Activated CD4-positive, alpha-beta T cell treated with anti-CD3 and anti-CD28 coated beads, Interleukin-2, Interleukin-4, amounts not matched to agents 100 ng/mL and 50 ng/mL, durations not matched to agents 16 hours and 8 hours (primary cell): ENCODE results near the gene STK4.

Experiments used
- DNase-seq: peaks from one replicate; pipeline ENCODE4 v3.0.0-alpha.2; 2020; ENCODE audit warnings: low spot score

STK4 gene

DNA sequence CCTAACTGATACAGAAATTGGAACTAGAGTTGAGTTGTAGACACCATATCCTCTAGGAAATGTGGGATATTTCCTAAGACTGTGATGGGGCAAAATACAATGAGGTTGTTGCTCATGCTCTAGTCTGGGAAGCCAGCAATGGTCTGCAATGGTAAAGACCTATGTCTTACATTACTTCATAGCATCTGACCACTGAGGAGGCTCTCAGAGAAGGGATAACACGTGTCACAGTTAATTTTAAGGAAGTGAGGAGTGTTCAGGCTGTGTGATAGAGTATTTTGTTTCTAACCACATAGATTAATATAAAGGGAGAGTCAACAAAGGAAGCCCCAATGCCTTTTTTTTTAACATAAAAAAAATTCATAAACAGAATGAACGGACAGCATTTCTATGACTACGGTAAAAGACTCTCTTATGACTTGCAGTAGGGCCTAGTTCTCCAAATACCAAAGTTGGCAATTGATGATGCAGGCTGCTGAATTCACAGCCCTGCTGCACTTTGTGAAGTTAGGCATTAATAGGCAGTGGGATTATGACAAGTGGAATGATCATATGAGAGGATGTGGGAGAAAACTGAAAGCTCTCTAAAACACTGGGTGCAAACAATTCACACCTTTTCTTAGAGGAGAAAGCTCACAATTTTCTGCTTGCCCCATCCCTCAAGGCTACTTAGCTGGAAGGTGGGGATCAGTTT lies 120.9 kb downstream of the STK4 start:
- DNase-seq = no peak

DNA sequence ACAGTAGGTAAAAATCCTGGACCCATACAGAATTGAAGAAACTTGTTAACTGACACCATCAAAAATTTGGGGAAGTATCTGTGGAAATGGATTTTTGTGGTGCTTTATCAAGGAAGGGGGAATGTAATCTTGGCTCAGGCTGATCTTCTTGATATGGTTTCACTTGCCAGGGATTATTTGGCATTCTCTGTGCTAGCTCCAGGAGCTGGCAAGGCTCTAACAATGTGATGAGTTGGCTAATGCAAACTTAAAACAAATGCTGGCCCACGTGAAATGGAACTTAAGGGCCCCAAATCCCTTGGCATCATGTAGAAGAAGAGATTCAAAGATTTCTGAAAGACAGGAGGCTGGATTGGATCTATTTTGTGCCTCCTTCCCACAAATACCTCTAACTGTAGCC lies 121.5 kb downstream of the STK4 start:
- DNase-seq = no peak

DNA sequence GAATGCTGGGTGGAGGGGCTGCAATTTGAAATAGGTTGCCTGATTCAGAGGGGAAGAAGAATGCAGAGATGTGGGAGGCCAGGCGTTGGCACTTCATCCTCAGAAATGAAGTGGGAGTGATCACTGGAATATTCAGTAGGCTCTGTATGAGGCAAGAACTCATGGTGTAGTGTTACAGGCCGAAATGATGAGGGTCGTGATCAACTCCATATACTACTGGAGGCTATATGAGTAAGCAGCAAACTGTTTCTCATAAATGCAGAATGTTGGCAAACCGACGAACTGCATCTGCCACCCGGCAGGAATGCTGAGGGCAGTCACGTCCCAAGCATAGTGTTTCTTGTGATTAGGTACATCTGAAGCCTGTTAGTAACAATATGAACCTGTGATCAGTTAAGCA lies 121.9 kb downstream of the STK4 start:
- no peak for DNase-seq

DNA sequence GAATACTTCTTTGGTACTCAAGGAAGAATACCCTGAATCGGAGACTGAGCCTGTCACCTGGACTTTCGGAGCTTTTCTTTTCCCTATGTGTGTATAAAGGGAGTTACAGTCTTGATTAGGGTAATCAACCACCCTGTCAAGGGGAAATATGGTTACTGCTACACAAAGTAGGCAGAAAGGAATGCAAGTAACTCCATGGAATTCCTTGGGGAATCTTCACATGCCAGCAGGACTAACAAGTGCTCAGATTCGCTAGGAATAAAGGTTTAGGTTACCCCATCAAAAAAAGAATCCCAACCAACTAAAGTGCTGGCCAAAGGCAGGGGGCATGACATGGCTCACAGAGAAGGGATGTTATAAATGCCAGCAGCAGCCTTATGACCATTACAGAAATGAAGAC lies 124.2 kb downstream of the STK4 start:
- no peak for DNase-seq

DNA sequence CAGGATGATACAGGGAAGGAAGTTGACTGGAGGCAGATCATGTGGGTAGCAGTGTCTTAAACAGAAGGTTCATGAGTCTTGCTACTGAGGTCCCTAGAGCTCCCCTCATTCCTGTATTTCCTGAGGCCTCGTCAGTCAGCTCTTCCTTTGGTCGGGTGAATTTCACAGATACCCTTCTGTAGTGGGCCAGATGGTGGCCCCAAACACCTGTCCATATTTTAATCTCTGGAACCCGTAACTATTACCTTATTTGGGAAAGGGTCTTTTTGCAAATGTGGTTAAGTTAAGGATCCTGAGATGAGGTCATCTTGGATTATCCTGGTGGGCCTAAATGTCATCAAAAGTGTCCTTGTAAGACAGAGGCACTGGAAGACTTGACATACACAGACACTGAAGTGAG lies 125.1 kb downstream of the STK4 start:
- DNase-seq = no peak

DNA sequence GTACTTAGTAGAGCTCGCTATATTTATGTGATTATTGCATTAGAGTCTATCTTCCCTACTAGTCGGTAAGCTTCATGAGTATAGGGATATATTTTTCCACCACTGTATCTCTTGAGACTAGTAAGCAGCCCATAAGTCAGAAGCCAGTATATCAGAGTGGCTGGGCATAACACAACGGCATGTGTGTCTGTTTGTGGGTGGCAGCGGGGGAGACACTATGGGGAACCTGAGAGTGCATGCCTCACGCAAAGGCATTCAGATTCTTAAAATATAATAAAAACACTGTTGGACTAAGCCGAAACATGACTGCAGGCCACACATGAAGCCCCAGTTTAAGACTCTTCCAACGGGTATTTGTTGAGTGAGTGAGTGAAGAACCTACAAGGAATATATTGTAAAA lies 126.6 kb downstream of the STK4 start:
- DNase-seq = no peak

DNA sequence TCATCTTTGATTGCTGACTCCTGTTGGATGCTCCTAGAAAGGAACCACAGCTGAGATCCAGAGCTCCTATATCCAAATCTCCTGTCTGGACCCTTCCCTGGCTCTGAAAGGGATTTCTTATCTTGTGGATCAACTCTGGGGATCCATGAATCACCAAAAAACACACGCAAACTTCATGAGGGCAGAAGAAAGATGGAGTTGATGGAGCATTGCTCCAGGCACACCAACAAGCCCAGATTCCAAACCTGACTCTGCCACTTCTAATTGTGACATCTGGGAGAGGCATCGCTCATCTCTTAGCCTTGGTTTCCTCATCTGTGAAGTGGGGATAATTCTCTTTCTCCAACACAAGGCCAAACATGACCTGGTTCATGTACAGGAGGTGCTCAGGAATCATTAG lies 127.9 kb downstream of the STK4 start:
- no peak for DNase-seq

DNA sequence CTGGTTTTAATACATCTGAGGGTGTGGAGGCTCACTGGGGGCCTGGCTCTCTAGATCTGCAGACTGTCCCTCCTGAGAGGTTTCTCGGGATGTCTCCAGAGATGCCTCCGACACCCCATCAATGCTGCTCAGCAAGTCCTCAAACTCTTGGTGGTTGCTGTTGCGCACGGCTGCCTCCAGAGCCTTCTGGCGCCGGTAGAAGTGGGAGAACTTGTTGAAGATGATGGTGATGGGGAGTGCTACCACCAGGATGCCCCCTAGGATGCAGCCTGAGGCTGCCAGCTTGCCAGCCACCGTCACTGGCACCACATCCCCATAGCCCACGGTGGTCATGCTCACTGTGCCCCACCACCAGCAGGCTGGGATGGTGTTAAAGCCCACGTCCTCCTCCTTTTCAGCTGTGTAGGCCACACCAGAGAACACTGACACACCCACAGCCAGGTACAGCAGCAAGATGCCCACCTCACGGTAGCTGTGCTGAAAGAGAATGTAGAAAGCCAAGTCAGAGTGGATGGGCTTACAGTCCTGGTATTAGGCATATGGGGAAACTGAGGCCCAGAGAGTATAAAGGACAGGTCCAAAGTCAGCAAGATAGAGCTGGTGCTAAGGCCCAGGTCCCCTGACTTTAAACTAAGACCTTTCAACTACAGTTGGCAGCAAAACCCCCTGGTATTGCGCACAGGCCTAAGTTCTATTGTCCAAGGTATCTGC lies 128.7 kb downstream of the STK4 start:
- no peak for DNase-seq

DNA sequence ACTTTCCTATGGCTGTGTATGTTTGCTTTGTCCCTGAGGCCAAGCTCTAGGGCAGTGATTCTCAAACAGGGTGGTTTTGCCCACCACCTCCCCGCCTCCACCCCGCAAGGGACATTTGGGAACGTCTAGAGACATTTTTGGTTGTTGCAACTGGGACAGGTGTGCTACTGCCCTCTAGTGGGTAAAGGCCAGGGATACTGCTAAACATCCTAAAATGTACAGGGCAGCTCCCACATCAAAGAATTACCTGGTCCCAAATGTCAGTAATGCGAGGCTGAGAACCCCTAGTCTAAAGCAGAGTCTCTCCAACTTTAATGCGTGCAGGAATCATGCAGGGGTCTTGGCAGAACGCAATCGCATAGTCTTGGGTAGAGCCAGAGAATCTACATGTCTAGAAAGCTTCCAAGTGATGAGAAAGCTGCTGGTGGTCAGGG lies 129.5 kb downstream of the STK4 start:
- peak; percentile 71 for DNase-seq

DNA sequence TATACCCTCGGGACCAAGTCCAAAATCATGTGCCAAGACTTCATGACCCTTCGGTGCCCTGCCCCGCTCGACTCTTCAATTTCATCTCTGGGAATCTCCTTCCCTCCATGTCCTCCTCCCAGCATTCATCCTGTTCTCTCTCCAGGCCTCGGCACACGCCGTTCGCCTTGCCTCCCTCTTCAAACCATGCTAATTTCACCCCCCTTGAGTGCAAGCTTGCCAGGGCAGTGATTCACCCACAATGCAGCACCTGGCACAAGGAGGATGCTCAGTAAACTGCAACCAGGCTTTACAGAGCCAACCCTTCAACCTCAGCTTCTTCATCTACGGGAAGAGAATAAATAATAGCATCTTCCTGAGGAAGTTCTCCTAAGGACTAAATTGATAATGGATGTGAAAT lies 130.5 kb downstream of the STK4 start:
- no peak for DNase-seq

DNA sequence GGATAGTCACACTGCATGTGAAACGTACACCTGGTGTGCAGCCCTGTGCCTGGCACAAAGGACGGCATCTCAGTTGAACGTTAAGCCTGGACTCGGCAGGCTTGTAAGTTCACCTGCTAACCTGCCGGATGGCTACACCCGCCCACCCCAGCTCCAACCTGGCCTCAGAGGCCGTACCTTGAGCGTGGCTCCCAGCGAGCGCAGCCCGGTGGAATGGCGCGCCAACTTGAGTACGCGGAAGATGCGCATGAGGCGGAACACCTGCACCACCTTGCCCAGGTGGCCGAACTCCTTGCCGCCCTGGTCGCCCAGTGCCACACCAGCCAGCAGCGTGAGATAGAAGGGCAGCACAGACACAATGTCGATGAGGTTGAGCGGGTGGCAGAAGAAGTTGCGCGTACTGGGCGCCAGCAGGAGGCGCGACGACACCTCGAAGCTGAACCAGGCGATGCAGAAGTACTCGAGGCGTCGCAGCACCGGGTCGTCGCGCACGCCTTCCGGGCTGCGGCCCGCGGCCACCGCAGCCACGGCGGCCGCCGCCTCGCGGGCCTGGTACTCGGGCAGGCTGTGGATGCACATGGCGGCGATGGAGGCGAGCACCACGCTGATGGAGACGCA lies 131.3 kb downstream of the STK4 start:
- peak; percentile 49 for DNase-seq

DNA sequence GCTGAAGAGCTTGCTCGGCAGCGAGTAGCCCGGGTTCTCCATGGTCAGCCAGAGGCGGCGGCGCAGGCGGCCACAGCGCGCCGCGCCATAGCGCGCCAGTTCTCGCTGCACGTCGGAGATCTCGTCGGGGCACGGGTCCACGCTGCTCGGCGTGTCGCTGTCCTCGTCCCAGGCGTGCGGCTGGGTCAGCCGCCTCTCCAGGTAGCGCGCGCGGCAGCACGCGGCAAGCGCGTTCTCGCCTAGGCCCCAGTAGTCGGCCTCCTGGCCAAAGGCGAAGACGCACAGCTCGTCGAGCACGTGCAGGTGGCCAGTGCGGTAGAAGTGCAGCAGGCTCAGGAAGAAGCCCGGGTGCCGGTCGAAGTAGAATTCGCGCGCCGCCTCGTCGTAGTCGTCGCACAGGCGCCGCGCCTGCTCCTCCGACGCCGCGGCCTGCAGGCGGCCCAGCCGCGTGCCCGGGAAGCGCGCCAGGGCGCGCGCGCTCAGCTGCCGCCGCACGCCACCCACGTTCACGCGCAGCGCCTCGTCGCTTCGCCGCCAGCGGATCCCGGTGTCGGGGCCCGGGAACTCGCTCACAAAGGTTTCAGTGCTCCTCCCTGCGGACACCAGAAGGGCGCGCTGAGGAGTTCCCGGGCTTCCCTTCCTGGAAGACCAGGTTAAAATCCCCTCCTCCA lies 131.9 kb downstream of the STK4 start:
- no peak for DNase-seq

DNA sequence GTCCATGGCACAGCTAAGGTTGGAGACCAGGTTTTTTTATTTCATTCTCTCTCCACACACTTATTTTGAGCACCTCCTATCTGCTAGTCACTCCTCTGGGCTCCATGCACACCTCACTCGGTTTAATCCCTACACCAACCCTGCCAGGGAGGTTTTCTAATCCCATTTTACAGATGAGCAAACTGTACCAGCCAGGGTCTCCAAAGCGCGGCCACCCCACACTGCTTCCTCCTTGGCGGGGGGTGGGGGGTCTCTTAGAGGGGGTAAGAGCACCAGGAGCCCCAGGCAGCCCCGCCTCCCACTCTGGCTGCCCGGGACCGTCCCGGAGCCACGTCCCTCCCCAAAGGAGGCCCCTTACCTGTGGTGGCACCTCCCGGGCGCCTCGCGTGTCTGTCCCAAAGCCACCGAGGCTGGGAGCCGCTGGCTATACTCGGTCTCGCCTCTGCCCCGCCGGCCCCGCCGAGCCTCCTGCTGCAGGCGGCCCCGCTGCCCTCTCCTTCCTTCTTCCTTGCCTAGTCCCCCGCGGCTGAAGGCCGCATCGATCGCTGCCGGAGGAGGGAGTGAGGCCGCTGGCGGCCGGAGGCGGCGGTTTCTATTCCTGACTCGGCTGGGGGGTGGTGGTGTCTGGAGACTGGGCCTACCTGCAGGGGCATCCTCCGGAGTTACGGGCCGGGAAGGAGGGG lies 134.4 kb downstream of the STK4 start, which contains the start of gene KCNS1:
Gene KCNS1, minus strand, starts transcription at position 565 of the 683 bp plus-strand sequence. CDS start 1,891 bp downstream, outside the sequence.
- DNase-seq = no peak

DNA sequence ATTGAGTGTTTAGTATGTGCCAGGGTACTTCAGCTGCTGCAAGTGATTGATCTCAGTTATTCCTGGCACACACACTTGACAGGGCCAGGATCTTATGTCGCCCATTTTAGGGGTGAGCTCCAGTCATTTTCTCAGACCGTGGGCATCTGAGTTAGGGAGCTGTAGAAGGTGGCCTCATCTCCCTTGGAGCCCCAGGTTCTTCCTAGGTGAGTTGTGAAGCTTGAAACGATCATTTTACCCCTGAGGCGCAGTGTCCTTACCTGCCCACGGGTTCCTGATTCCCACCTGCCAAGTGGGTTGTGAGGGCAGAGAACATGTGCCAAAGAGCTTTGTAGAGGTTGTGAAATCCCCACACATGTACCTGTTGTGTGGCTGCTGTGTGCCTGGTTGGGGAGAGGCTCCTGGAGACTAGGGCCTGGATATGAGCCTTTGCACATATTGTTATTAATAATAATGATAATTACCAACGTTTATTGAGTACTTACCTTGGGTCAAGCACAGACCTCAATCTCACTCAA lies 135.1 kb downstream of the STK4 start:
- no peak for DNase-seq

DNA sequence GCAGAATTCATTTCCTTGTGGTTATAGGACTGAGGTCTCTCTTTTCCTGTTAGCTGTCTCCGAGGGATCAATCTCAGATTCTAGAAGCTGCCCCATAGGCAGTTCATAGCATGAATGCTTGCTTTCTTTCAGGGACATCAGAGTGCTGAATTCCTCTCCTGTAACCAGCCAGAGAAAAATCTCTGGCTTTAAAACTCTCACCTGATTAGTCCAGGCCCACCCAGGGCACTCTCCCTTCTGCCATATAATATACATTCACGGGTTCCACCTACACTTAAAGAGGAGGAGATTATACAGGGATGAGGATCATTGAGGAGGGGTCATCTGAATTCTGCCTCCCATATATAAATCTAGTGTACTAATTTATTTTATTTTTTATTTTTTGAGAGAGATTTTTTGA lies 136.8 kb downstream of the STK4 start:
- DNase-seq = no peak

DNA sequence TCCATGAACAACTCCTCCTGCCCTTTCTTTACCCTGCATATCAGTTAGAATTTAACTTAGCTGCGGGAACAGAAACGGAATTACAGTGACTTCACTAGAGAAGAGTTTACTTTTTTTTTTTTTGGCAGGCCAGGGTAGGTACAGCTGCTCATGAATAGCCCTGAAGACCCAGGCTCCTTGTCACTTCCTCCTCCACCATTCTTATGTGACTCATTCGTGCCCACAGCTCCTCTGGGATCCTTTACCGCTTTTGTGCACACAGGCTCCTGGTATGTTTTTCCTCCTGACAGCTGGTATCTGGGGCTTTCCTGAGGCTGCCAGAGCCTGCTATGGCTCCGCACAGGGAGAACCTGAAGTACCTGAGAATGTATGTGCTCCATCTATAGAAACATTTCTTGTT lies 138.5 kb downstream of the STK4 start:
- DNase-seq = no peak

DNA sequence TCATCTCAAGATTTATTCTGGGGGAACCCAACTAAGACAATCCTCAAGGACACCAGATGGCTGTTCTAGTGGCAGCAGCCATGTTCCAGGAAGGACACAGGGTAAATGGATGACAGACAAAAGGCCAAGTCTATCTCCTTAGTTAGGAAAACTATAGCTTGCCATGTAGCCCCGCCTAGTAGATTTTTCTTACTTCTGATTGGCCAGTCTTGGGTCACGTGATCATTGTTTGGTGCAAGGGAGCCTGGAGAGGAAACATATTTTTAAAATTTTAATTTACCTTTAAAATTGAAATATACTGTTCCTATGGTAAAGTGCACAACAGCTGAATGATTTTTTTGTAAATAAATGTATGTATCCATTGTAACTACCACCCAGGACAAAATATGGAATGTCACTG lies 139.0 kb downstream of the STK4 start:
- DNase-seq = no peak

DNA sequence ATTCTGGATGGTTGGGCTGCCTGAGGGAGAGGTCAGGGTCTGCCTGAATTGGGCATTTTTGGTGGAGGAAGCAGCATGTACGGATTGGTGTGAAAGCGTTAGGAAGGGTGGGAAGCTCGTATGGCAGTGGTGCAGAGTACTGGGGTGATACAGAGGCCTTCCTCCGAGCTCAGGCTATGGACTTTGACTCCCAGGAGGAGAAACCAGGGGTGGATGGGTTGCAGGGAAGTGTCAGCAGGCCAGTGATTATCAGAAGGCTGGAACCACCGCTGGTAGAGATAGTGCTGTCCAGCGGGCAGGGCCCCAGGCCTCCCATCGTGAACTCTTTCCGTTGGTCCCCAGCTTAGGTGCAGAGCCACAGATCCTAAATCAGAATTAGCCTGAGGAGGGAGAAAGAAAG lies 143.3 kb downstream of the STK4 start:
- DNase-seq = no peak

DNA sequence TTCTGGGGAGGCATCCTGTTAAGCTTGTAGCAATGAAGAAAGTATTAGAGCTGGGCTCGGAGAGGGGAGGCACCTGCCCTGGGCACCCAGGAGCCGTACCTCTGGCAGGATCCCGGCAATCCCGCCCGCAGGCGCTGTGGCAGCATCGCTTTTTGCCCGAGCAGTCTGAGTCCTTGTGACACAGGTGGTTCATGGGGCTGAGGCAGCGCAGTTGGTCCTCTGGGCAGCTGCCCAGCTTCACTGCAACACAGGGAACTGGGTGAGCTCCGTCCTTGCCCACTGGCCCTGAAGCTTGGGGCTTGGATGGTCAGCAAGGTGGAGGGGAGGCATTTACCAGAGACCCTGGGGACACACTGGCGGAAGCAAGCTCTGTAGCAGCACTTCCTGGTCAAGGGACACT lies 144.0 kb downstream of the STK4 start:
- no peak for DNase-seq

DNA sequence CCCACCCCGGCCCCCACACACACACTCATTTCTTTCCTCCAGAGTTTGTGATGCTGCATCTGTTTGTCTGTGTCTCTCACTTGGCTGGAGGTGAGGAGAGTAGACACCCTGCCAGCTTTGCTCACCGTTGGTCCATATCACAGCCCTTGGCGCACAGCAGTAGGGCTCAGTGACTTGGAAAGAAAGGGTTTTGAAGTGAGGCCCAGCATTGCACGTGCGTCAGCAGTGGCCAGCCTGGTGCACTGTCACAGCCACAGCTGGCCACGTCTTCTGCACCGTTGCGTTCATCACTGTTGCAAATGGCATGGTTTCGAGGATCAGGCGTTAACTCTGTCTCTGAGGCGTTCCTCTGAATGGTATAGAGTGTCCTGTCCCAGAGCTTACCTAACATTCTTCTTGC lies 145.0 kb downstream of the STK4 start:
- no peak for DNase-seq

DNA sequence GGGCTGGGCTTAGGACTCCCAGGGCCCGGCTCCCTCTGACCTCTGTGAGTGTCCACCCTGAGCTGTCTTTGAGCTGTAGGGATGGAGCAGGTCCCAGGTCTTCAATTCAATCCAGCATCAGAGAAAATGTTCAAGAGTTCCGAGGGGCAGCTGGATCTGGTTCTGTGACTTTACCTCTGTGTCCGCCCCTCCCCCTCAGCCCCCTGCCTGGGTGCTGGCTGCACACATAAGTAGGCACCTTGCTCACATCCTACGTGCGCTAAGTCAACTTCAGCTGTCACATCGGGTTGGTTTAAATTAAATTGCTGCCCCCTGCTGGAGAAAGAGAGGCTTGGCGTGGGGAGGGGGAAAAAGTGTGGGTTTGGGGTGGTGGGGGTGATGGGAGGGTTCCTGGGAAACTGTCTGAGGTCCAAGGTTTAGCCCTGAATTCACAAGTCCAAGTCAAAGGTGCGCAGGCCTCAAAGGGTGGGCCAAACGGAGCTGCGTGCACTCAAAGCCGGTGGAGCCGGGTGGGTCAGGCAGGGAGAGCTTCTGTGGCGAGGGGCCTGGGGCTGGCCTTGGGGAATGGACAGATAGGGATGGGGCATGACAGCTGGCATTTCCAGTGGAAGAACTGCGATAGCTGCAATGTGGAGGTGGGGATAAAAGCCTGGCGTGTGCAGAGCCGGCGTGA lies 145.6 kb downstream of the STK4 start:
- peak; percentile 39 for DNase-seq
